Neutrophil (primary cell): Measurements from ENCODE around the gene DCANP1.
A peak's percentile ranks its signal among the peaks of the same experiment; 100 is the strongest.

Experiments used
- H3K27ac ChIP-seq: fragments of 200-600 bp; sonication (generic); 2 replicates; pipeline ENCODE4 v1.5.1; 2016; ENCODE audit warnings: mild to moderate bottlenecking, moderate library complexity
- H3K27me3 ChIP-seq: fragments of 200-600 bp; sonication (generic); 2 replicates; pipeline ENCODE4 v1.6.0; 2016; ENCODE audit warnings: mild to moderate bottlenecking
- H3K36me3 ChIP-seq: fragments of 200-600 bp; sonication (generic); 2 replicates; pipeline ENCODE4 v1.5.1; 2017
- H3K4me1 ChIP-seq, 2 experiments: fragments of 200-600 bp in 1 of 2; sonication (generic) in 1 of 2; 1 replicate in 1 of 2; 2 replicates in 1 of 2; pipeline versions ENCODE4 v1.5.1 to v1.6.1; 2013 to 2016; ENCODE audit warnings: low read depth in 1 of 2, low read length in 1 of 2, mild to moderate bottlenecking in 1 of 2, moderate library complexity in 1 of 2; ENCODE audit not compliant: control insufficient read depth in 1 of 2, insufficient read depth in 1 of 2
- H3K4me3 ChIP-seq, 2 experiments: fragments of 200-600 bp in 1 of 2; sonication (generic) in 1 of 2; 1 replicate in 1 of 2; 2 replicates in 1 of 2; pipeline ENCODE4 v1.5.1; 2013 to 2016; ENCODE audit warnings: low read depth in 1 of 2, low read length in 1 of 2, mild to moderate bottlenecking in 1 of 2, moderate library complexity in 1 of 2
- H3K9me3 ChIP-seq: fragments of 200-600 bp; sonication (generic); 2 replicates; pipeline ENCODE4 v1.5.1; 2016
- CTCF ChIP-seq: fragments of 200-600 bp; sonication (generic); IDR thresholded peaks from 2 replicates; pipeline ENCODE4 v1.5.1; 2016; ENCODE audit warnings: antibody characterized with exemption

The DCANP1 gene

GRCh38 chr5:135457424-135458071 lies 10.4 kb upstream of the DCANP1 start:
- Histone ChIP-seq H3K27ac (no peak overlapping the region), H3K4me3 (no peak overlapping the region), H3K36me3 (no peaks in the 10 kb centered on the region), H3K9me3 (no peaks in the 10 kb centered on the region), H3K27me3 (peaks cover 34% of the 10 kb centered on the region), H3K4me1 (no peaks in the 10 kb centered on the region)
- TF ChIP-seq CTCF = peak; percentile 59

- H3K4me3 ChIP-seq = no peak overlapping the region
- peaks cover 25% of the 10 kb centered on the region for H3K27me3 ChIP-seq
- H3K36me3 ChIP-seq = no peaks in the 10 kb centered on the region
- no peak overlapping the region for H3K27ac ChIP-seq
- no peaks in the 10 kb centered on the region for H3K4me1 ChIP-seq
- H3K9me3 ChIP-seq = no peaks in the 10 kb centered on the region
- no peak for TF ChIP-seq CTCF
These were observed 9.3 kb upstream of the DCANP1 start for GRCh38 chr5:135456238-135457099.

GRCh38 chr5:135455876-135456237 lies 8.7 kb upstream of the DCANP1 start:
- no peaks in the 10 kb centered on the region for H3K9me3 ChIP-seq
- H3K27ac ChIP-seq = no peak overlapping the region
- H3K36me3 ChIP-seq = no peaks in the 10 kb centered on the region
- peaks cover 21% of the 10 kb centered on the region for H3K27me3 ChIP-seq
- H3K4me3 ChIP-seq = no peak overlapping the region
- TF ChIP-seq CTCF = no peak
- no peaks in the 10 kb centered on the region for H3K4me1 ChIP-seq

GRCh38 chr5:135454946-135455345 lies 7.8 kb upstream of the DCANP1 start:
- peaks cover 13% of the 10 kb centered on the region for H3K27me3 ChIP-seq
- no peaks in the 10 kb centered on the region for H3K4me1 ChIP-seq
- no peaks in the 10 kb centered on the region for H3K9me3 ChIP-seq
- TF ChIP-seq CTCF = no peak
- no peaks in the 10 kb centered on the region for H3K36me3 ChIP-seq
- H3K27ac ChIP-seq = no peak overlapping the region
- H3K4me3 ChIP-seq = no peak overlapping the region

- TF ChIP-seq CTCF = no peak
- H3K36me3 ChIP-seq = no peaks in the 10 kb centered on the region
- H3K9me3 ChIP-seq = no peaks in the 10 kb centered on the region
- H3K27ac ChIP-seq = no peak overlapping the region
- no peak overlapping the region for H3K4me3 ChIP-seq
- peaks cover under 1% of the 10 kb centered on the region for H3K27me3 ChIP-seq
- H3K4me1 ChIP-seq = no peaks in the 10 kb centered on the region
These were observed 6.5 kb upstream of the DCANP1 start for GRCh38 chr5:135453613-135454012.
